Small intestine (tissue), 7 donors: Measurements from ENCODE around the gene IREB2. TPM values are rescaled to one million over a fixed set of nuclear protein-coding genes. Genes with fewer than 3 reads are reported as not detected.

Source experiments
- DNase-seq, 2 donors: peaks; one replicate each; pipeline versions ENCODE4 v3.0.0 to v3.0.0-alpha.2; 2013
- FAIRE-seq: peaks from 2 replicates; lab custom pipeline; 2012; peaks lifted over from hg19 to GRCh38; lab: Jason Lieb, UNC
- H3K27ac ChIP-seq, 3 donors: one replicate each; pipeline ENCODE4 v1.5.1; 2013; ENCODE audit warnings: low read length in 2 of 3, mild to moderate bottlenecking in 2 of 3, control low read depth in 1 of 3, inconsistent platforms in 1 of 3, low read depth in 1 of 3, moderate library complexity in 1 of 3
- H3K27me3 ChIP-seq, 3 donors: one replicate each; pipeline ENCODE4 v1.6.1; 2013; ENCODE audit warnings: low read length in 3 of 3, inconsistent platforms in 1 of 3; ENCODE audit not compliant: control insufficient read depth in 3 of 3, insufficient read depth in 3 of 3
- H3K36me3 ChIP-seq, 3 donors: one replicate each; pipeline ENCODE4 v1.6.1; 2013; ENCODE audit warnings: low read length in 3 of 3, inconsistent platforms in 1 of 3, low read depth in 1 of 3, mild to moderate bottlenecking in 1 of 3, moderate library complexity in 1 of 3; ENCODE audit not compliant: control insufficient read depth in 3 of 3, insufficient read depth in 2 of 3
- H3K4me1 ChIP-seq, 3 donors: one replicate each; pipeline ENCODE4 v1.6.1; 2013; ENCODE audit warnings: low read length in 2 of 3, inconsistent platforms in 1 of 3, low read depth in 1 of 3, mild to moderate bottlenecking in 1 of 3, moderate library complexity in 1 of 3; ENCODE audit not compliant: control insufficient read depth in 3 of 3, insufficient read depth in 2 of 3
- H3K4me3 ChIP-seq, 3 donors: one replicate each; pipeline ENCODE4 v1.5.1; 2013; ENCODE audit warnings: low read length in 3 of 3, control low read depth in 1 of 3, inconsistent platforms in 1 of 3, low read depth in 1 of 3, mild to moderate bottlenecking in 1 of 3, moderate library complexity in 1 of 3
- H3K9me3 ChIP-seq, 2 donors: one replicate each; pipeline ENCODE4 v1.6.1; 2013; ENCODE audit warnings: low read depth in 1 of 2, low read length in 1 of 2; ENCODE audit not compliant: control insufficient read depth in 2 of 2, insufficient read depth in 1 of 2
- WGBS, 3 donors: extraction: QIAGEN DNeasy Blood & Tissue Kit; methylation state at CpG; one replicate each; pipeline ENCODE4 v1.1.7; 2013; 5-methylcytosine and 5-hydroxymethylcytosine counted together
- polyA plus RNA-seq, 4 donors: library from polyadenylated mRNA; stranded (reverse) in 3 of 4; unstranded in 1 of 4; fragments of 200-250 nt in 3 of 4; fragments of 120-200 nt in 1 of 4; gene quantifications; one replicate each; pipeline versions ENCODE4 v1.2.1 to v1.2.3, GENCODE V29; 2013
- donor health status: healthy with polysubstance abuse.
- donor health status: control.
- donor health status: control.
- donor health status: Bipolar disorder and iron deficiency.
- donor health status: healthy.

The IREB2 gene
- polyA plus RNA-seq, 4 donors, result 12.4 to 63.6 (median 15.3) TPM

- WGBS, 3 donors, result 95 to 98% (median 95%) methylated on average over 2 of the region's 2 CpGs
- Histone ChIP-seq H3K9me3 (no peaks in the 10 kb centered on the region), H3K4me3 (no peak overlapping the region), H3K36me3 (peaks cover 0 to 41% (median 5%) of the 10 kb centered on the region in 3 donors), H3K27me3 (no peaks in the 10 kb centered on the region), H3K4me1 (peaks cover 3 to 28% (median 4%) of the 10 kb centered on the region in 3 donors), H3K27ac (no peak overlapping the region)
- FAIRE-seq (no peak), DNase-seq (no peak)
Observed at GRCh38 chr15:78445875-78446274, 7.9 kb downstream of the IREB2 start.

DNA sequence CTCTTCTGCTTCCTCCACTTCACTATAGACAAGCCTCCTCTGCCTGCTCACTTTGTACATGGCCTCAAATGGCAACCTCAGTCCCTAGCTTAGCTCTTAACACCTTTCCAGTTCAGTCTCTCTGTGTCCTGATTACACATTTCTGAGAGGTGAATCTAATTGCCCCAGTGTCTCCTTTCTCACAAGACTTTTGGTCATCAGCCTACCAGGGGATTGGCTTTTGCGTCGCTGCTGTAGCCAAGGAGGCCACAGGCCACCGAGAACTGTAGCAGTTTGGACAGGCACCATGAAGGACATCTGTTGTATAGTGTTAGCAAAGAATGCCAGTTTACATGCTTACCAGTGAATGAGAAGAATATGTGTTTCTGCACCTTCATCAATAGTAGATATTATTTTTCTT, 8.5 kb downstream of the IREB2 start:
- Histone ChIP-seq H3K27ac (no peak overlapping the region), H3K36me3 (peaks cover 0 to 44% (median 5%) of the 10 kb centered on the region in 3 donors), H3K27me3 (no peaks in the 10 kb centered on the region), H3K9me3 (no peaks in the 10 kb centered on the region), H3K4me1 (peaks cover 3 to 28% (median 4%) of the 10 kb centered on the region in 3 donors), H3K4me3 (no peak overlapping the region)
- WGBS, 3 donors, result 93 to 97% (median 97%) methylated on average over 3 of the region's 3 CpGs
- FAIRE-seq (no peak), DNase-seq (no peak)

GRCh38 chr15:78448441-78449219, 10.6 kb downstream of the IREB2 start:
- Histone ChIP-seq H3K4me3 (no peak overlapping the region), H3K36me3 (peaks cover 0 to 37% (median 5%) of the 10 kb centered on the region in 3 donors), H3K27ac (peak overlapping the region in 1 of 3 donors; percentile 21), H3K27me3 (no peaks in the 10 kb centered on the region), H3K9me3 (no peaks in the 10 kb centered on the region), H3K4me1 (peaks cover 5 to 17% (median 9%) of the 10 kb centered on the region in 3 donors)
- 38 to 57% (median 49%) methylated on average over 4 of the region's 4 CpGs for WGBS, 3 donors
- FAIRE-seq, result no peak
- DNase-seq, result no peak

DNA sequence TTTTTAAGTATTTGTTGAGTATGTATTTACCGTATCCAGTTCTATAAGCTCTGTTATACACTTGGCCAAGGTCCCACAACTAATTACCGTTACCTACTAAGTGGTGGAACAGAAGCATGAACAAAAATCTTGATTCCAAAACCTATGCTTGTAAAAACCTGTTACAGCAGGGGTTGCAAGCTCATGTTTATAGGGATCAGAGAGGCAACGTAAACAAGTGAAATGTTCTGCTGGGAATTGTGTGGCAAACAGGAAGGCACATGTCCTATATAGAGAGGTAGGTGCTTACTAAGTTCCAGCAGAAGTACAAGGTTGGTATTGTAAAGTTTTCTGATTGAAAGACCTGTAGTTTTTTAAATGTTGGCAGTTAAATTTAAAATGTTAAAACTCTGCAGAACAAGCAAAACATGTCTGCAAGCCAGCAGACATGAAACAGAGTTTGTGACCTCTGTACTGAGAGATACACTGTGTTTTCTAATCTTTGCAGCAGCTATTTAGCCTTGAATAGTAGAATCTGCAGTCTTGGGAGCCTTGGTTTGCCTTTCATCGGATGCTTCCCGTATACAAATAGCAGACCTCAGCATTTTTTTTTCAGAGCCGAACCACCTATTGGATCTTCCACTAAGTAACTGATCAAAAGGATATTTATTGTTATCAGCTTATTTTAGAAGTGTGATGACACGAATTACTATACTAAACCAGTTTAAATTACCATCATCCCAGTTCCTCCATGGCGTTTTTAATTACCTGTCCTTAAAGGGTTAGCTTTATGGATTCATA, 11.4 kb downstream of the IREB2 start:
- no peak overlapping the region for H3K4me3 ChIP-seq
- H3K4me1 ChIP-seq, result peaks cover 5 to 17% (median 9%) of the 10 kb centered on the region in 3 donors
- H3K36me3 ChIP-seq, result peaks cover 0 to 33% (median 2%) of the 10 kb centered on the region in 3 donors
- peak in 1 of 2 donors; percentile 29 for DNase-seq
- H3K27me3 ChIP-seq, result no peaks in the 10 kb centered on the region
- H3K9me3 ChIP-seq, result no peaks in the 10 kb centered on the region
- 21 to 50% (median 44%) methylated on average over 8 of the region's 8 CpGs for WGBS, 3 donors
- no peak overlapping the region for H3K27ac ChIP-seq
- no peak for FAIRE-seq

DNA sequence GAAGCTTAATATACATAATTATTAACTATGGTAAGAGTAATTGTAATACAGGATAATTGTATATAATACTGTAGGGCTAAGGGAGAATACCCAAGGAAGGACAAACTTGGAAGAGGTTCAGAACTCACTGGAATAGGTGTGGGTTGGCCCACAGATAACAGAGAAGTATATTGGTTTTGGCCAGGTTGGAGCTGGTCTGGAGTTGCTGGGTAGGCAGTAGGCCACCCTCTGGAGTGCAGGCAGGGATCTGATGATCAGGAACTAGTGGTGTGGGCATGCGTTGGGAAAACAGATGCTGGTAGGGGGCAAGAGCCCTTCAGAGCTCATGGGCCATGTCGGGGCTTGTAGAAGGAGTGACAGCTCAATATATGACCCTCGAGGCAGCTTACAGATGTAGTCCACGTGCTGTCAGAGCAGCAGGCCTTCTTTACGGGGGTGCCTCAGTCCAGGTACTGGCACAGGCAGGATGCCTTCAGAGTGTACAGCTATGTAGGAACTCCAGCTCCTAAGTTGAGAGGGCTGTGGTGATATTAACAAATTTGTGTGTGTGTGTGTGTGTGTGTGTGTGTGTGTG, 12.4 kb downstream of the IREB2 start:
- H3K4me1 ChIP-seq, result peaks cover 5 to 21% (median 9%) of the 10 kb centered on the region in 3 donors
- no peak for FAIRE-seq
- peak overlapping the region in 1 of 3 donors; percentile 2 for H3K27ac ChIP-seq
- no peak overlapping the region for H3K4me3 ChIP-seq
- DNase-seq, result no peak
- peaks cover 0 to 29% (median 2%) of the 10 kb centered on the region in 3 donors for H3K36me3 ChIP-seq
- 71 to 87% (median 73%) methylated on average over 5 of the region's 5 CpGs for WGBS, 3 donors
- no peaks in the 10 kb centered on the region for H3K9me3 ChIP-seq
- H3K27me3 ChIP-seq, result no peaks in the 10 kb centered on the region

GRCh38 chr15:78452485-78452884, 14.5 kb downstream of the IREB2 start:
- Histone ChIP-seq H3K36me3 (peaks cover 0 to 17% (median 0%) of the 10 kb centered on the region in 3 donors), H3K27me3 (no peaks in the 10 kb centered on the region), H3K4me1 (peaks cover 5 to 31% (median 17%) of the 10 kb centered on the region in 3 donors), H3K9me3 (no peaks in the 10 kb centered on the region), H3K27ac (no peak overlapping the region), H3K4me3 (no peak overlapping the region)
- WGBS, 3 donors, result 96 to 99% (median 96%) methylated on average over 3 of the region's 3 CpGs
- FAIRE-seq (no peak), DNase-seq (no peak)

DNA sequence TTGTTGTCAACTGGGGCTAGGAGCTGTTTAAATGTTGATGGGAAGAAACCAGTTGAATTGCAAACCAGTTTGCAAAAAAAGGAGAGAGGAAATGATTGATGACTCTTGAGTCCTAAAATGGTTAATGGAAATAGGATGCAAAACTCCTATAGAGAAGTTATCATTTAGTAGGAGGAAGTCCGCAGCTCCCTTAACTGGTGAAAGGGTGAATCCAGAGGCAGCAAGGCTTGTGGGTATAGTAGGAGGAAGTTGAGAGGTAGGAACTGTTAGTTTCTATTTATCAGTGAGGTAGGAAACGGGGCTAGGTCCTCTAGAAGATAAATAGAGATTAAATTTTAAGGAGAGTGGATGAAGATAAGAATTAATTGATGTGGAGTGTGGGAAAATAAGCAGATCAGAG, 15.4 kb downstream of the IREB2 start:
- H3K36me3 ChIP-seq, result peaks cover 0 to 8% (median 0%) of the 10 kb centered on the region in 3 donors
- H3K27me3 ChIP-seq, result no peaks in the 10 kb centered on the region
- 11 to 33% (median 32%) methylated on average over 2 of the region's 2 CpGs for WGBS, 3 donors
- DNase-seq (no peak), FAIRE-seq (no peak)
- H3K9me3 ChIP-seq, result no peaks in the 10 kb centered on the region
- peaks cover 5 to 29% (median 16%) of the 10 kb centered on the region in 3 donors for H3K4me1 ChIP-seq
- peak overlapping the region in 1 of 3 donors; percentile 20 for H3K27ac ChIP-seq
- no peak overlapping the region for H3K4me3 ChIP-seq

DNA sequence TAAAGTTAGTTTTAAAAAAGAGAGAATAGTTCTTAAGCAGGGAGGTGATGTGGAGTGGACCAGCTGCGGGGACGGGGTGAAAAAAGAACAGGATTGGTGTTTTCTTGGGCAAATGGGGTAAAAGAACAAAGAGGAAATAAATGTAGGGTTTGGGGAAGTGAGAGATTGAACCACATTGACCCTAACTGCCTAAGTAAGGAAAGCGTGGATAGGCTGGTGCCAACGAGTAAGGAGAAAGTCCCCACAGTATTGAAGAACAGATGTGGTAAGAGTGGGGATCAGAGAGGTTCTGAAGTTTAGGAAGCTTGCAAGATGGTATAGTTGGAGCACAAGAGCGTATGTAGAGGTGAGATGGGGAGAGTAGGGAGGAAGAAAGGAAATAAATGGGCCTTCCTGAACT, 17.0 kb downstream of the IREB2 start:
- Histone ChIP-seq H3K4me3 (no peak overlapping the region), H3K9me3 (no peaks in the 10 kb centered on the region), H3K27ac (peak overlapping the region in 1 of 3 donors; percentile 58), H3K36me3 (peaks cover 0 to 9% (median 0%) of the 10 kb centered on the region in 3 donors), H3K4me1 (peaks cover 3 to 16% (median 13%) of the 10 kb centered on the region in 3 donors), H3K27me3 (no peaks in the 10 kb centered on the region)
- DNase-seq (no peak), FAIRE-seq (no peak)
- WGBS, 3 donors, result 82 to 90% (median 87%) methylated on average over 5 of the region's 5 CpGs
